BLaER1 (cell line): ENCODE data around the gene RNF182.

Experiments
- H3K27ac ChIP-seq: shearing (Covaris generic); formaldehyde crosslinking; 2 replicates; pipeline ENCODE4 v1.8.1; 2022
- H3K27me3 ChIP-seq: shearing (Covaris generic); formaldehyde crosslinking; 2 replicates; pipeline ENCODE4 v1.8.1; 2022
- H3K36me3 ChIP-seq: shearing (Covaris generic); formaldehyde crosslinking; 2 replicates; pipeline ENCODE4 v1.8.1; 2022
- H3K4me1 ChIP-seq: shearing (Covaris generic); formaldehyde crosslinking; 2 replicates; pipeline ENCODE4 v1.8.1; 2022
- H3K4me2 ChIP-seq: shearing (Covaris generic); formaldehyde crosslinking; 2 replicates; pipeline ENCODE4 v1.8.1; 2022
- H3K4me3 ChIP-seq: shearing (Covaris generic); formaldehyde crosslinking; 2 replicates; pipeline ENCODE4 v1.8.1; 2022
- H3K9ac ChIP-seq: shearing (Covaris generic); formaldehyde crosslinking; 2 replicates; pipeline ENCODE4 v1.8.1; 2022
- H3K9me3 ChIP-seq: shearing (Covaris generic); formaldehyde crosslinking; 2 replicates; pipeline ENCODE4 v1.8.1; 2022
- H4K20me1 ChIP-seq: shearing (Covaris generic); formaldehyde crosslinking; 2 replicates; pipeline ENCODE4 v1.8.1; 2022
- Cebpa-rat ChIP-seq: shearing (Covaris generic); IDR thresholded peaks from 2 replicates; pipeline ENCODE4 v1.8.1; 2022

The RNF182 gene

GRCh38 chr6:13902922-13903321 lies 21.8 kb upstream of the RNF182 start:
- no peak overlapping the region for H3K4me2 ChIP-seq
- H3K9me3 ChIP-seq = no peaks in the 10 kb centered on the region
- no peak overlapping the region for H3K9ac ChIP-seq
- H3K4me3 ChIP-seq = no peak overlapping the region
- no peaks in the 10 kb centered on the region for H3K36me3 ChIP-seq
- no peaks in the 10 kb centered on the region for H3K27me3 ChIP-seq
- H3K4me1 ChIP-seq = peaks cover 16% of the 10 kb centered on the region
- no peak overlapping the region for H3K27ac ChIP-seq
- TF ChIP-seq Cebpa-rat = no peak
- no peaks in the 10 kb centered on the region for H4K20me1 ChIP-seq

GRCh38 chr6:13903364-13903763 lies 21.4 kb upstream of the RNF182 start:
- no peak overlapping the region for H3K4me2 ChIP-seq
- no peak overlapping the region for H3K9ac ChIP-seq

GRCh38 chr6:13907001-13907350 lies 17.8 kb upstream of the RNF182 start:
- H3K27me3 ChIP-seq = no peaks in the 10 kb centered on the region
- no peak for TF ChIP-seq Cebpa-rat
- no peaks in the 10 kb centered on the region for H4K20me1 ChIP-seq
- H3K27ac ChIP-seq = no peak overlapping the region
- H3K4me3 ChIP-seq = no peak overlapping the region
- H3K9ac ChIP-seq = no peak overlapping the region
- H3K36me3 ChIP-seq = no peaks in the 10 kb centered on the region
- no peaks in the 10 kb centered on the region for H3K9me3 ChIP-seq
- 0 out of 2 replicates have a peak overlapping the region, but pooled peaks have one; percentile 39 for H3K4me2 ChIP-seq
- peaks cover 20% of the 10 kb centered on the region for H3K4me1 ChIP-seq

More at GRCh38 chr6:13903364-13903763, 21.4 kb upstream of the RNF182 start:
- Histone ChIP-seq H3K27me3 (no peaks in the 10 kb centered on the region), H3K36me3 (no peaks in the 10 kb centered on the region), H4K20me1 (no peaks in the 10 kb centered on the region), H3K9me3 (no peaks in the 10 kb centered on the region), H3K27ac (no peak overlapping the region), H3K4me3 (no peak overlapping the region), H3K4me1 (peaks cover 16% of the 10 kb centered on the region)
- no peak for TF ChIP-seq Cebpa-rat

DNA sequence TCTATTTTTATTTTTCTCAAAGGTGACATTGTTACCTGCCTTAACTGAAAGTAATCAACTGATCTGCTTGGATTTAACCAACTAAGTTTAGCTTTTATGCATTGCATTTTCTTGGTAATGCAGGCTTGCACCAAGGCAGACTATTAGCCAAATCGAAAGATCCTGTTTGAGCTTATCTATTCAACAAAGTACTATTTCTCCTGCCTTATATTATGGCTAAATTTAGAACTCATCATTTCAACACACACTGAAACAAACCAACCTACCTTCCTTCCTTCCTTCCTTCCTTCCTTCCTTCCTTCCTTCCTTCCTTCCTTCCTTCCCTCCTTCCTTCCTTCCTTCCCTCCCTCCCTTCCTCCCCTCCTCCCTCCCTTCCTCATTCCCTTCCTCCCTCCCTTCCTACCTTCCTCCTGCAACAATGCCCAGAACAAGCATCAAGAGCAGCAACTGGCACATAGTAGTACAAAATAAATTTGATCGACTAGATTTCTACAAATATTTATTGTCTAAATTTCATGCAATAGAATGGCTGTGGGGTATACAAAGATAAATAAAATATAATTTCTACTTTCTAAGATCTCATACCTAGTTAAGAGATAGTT lies 17.0 kb upstream of the RNF182 start:
- TF ChIP-seq Cebpa-rat = no peak

GRCh38 chr6:13908955-13909381 lies 15.8 kb upstream of the RNF182 start:
- no peak overlapping the region for H3K27ac ChIP-seq
- no peak overlapping the region for H3K4me2 ChIP-seq
- H3K9ac ChIP-seq = no peak overlapping the region

More for the DNA sequence above, 17.0 kb upstream of the RNF182 start:
- peaks cover 20% of the 10 kb centered on the region for H3K4me1 ChIP-seq
- H3K4me3 ChIP-seq = no peak overlapping the region
- H3K9ac ChIP-seq = no peak overlapping the region
- no peaks in the 10 kb centered on the region for H3K36me3 ChIP-seq
- H3K4me2 ChIP-seq = peak overlapping the region; percentile 39; the same call in 1 of the 2 replicates
- no peaks in the 10 kb centered on the region for H4K20me1 ChIP-seq
- H3K9me3 ChIP-seq = no peaks in the 10 kb centered on the region
- no peaks in the 10 kb centered on the region for H3K27me3 ChIP-seq
- H3K27ac ChIP-seq = no peak overlapping the region

DNA sequence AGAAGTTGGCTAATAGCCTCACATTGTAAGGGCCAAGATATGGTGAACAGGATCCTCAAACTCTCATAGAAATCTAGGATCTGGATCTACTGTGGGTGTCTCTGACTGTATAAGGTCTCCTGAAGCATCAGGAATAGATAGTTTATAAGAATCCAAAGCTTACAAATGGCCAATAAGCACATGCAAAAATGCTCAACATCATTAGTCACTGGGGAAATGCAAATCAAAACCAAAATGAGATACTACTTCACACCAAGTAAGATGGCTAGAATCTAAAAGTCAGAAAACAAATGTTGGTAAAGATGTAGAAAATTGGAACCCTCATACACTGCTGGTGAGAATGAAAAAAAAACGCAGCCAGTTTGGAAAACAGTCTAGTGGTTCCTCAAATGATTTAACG lies 14.3 kb upstream of the RNF182 start:
- TF ChIP-seq Cebpa-rat = no peak
- no peak overlapping the region for H3K27ac ChIP-seq
- H3K4me2 ChIP-seq = no peak overlapping the region

More at GRCh38 chr6:13908955-13909381, 15.8 kb upstream of the RNF182 start:
- Histone ChIP-seq H3K4me1 (peaks cover 20% of the 10 kb centered on the region), H3K36me3 (no peaks in the 10 kb centered on the region), H4K20me1 (no peaks in the 10 kb centered on the region), H3K4me3 (no peak overlapping the region), H3K9me3 (no peaks in the 10 kb centered on the region), H3K27me3 (no peaks in the 10 kb centered on the region)
- no peak for TF ChIP-seq Cebpa-rat

DNA sequence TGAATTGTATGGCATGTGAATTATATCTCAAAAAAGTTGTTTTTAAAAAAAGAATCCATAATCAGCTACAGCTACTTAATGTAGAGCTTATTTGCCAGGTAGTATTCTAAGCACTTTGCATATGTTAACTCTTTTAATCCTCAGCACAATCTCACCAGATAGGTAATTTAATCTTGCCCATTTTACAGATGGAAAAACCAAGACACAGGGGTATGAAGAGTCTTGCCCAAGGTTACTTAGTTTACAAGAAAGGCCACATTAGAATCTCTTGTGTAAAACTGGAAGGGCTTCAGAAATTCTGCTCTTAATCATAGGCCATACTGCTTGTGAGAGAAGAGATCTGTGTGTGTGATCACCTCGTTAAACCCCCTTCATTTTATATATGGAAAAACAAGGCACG lies 13.4 kb upstream of the RNF182 start:
- Histone ChIP-seq H3K9me3 (no peaks in the 10 kb centered on the region), H3K27ac (no peak overlapping the region)

More for the DNA sequence above, 14.3 kb upstream of the RNF182 start:
- Histone ChIP-seq H3K9ac (no peak overlapping the region), H3K4me3 (no peak overlapping the region), H3K36me3 (no peaks in the 10 kb centered on the region), H4K20me1 (no peaks in the 10 kb centered on the region), H3K9me3 (no peaks in the 10 kb centered on the region), H3K4me1 (peaks cover 20% of the 10 kb centered on the region), H3K27me3 (no peaks in the 10 kb centered on the region)

DNA sequence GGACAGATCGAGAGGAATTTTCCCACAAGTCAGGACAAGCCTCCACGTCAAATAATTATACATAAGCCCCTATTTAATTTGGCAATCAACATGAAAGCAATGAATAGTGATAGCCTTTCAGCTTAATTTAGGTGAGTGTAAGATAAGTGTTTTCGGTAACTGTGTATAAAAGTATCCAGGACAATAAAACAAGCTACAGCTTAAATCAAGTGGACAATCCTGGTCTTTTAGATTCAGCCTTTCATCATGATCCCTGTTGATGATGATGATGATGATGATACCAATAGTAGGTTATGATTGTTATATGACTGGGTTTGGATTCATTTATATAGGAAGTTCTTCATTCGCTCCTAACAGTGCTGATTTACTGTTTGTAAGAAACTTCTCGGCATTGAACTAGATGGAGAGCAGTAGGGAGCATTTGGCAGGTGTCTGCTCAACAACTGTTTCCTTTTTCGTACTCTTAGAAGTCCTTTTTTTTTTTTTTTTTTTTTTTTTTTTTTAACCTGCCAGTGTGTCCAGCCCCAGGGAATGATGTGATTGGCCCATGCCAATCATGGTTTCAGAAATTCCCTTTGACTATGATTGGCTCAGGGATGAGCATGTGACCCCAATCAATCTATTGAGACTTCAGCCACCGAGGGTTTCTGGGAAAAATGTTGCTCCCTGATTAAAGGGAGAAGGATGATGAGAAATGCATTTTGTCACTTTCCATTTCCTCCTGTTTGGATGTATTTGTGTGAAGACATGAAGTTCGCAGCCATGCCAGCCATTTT lies 11.3 kb upstream of the RNF182 start:
- H3K27me3 ChIP-seq = no peaks in the 10 kb centered on the region
- TF ChIP-seq Cebpa-rat = no peak
- H3K4me2 ChIP-seq = no peak overlapping the region
- no peaks in the 10 kb centered on the region for H4K20me1 ChIP-seq
- no peak overlapping the region for H3K9ac ChIP-seq
- H3K27ac ChIP-seq = no peak overlapping the region
- no peaks in the 10 kb centered on the region for H3K9me3 ChIP-seq
- H3K36me3 ChIP-seq = no peaks in the 10 kb centered on the region
- H3K4me3 ChIP-seq = no peak overlapping the region
- peaks cover 14% of the 10 kb centered on the region for H3K4me1 ChIP-seq

More for the DNA sequence above, 13.4 kb upstream of the RNF182 start:
- no peak for TF ChIP-seq Cebpa-rat
- Histone ChIP-seq H3K4me1 (peaks cover 23% of the 10 kb centered on the region), H3K36me3 (no peaks in the 10 kb centered on the region), H3K27me3 (no peaks in the 10 kb centered on the region), H3K9ac (no peak overlapping the region), H3K4me2 (no peak overlapping the region), H3K4me3 (no peak overlapping the region), H4K20me1 (no peaks in the 10 kb centered on the region)

DNA sequence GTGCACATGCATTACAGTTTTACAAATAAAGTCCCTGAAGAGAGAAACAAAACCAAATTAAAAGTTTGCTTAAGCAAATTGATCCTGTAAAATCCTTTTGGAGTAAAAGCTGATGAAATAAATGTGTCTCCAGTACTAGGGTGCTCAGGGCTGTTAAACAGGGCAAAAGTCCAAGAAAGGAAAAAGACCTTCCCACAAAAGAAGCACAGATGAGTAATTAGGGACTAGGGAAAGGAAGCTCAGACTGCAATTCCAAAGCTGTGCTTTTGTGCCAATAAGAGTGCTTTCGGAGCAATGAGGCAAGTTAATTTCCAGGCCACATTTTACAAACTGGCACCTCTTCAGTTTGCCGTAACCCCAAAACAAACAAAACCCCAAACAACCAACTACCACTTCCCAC lies 10.4 kb upstream of the RNF182 start:
- Histone ChIP-seq H3K4me1 (peaks cover 14% of the 10 kb centered on the region), H3K27ac (no peak overlapping the region), H3K9ac (no peak overlapping the region), H3K4me2 (no peak overlapping the region), H3K27me3 (no peaks in the 10 kb centered on the region), H3K36me3 (no peaks in the 10 kb centered on the region), H3K4me3 (no peak overlapping the region), H3K9me3 (no peaks in the 10 kb centered on the region), H4K20me1 (no peaks in the 10 kb centered on the region)
- no peak for TF ChIP-seq Cebpa-rat

DNA sequence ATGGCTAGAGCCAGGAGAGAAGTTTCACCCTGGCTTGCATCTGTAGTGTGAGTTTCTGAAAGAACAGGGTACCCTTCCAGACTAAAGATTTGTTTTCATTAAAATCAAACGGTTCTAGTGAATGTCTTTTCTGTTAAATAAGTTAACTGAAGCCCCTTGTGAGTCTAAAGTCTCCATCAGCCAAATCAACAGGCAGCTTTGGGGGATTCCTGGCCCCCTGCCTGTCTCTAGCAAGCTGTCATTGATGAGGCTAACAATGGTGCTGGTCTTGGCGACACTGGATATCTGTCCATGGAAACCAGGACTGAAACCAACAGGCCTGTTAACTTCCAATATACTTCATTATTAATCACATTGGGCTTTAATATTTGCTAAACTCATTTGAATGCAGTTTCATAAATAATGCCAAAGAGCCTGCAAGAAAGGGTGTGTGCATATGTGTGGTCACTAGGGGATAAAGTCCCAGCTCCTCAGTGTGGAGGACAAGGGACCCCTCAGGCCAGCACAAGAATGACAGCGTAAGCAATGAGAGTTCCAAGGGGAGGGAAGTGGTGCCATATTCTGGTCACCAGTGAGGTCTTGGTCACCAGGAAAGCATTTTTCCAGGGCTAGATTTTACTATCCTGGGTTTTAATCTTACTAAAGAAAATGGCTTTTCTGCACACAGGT lies 9.1 kb upstream of the RNF182 start:
- H3K36me3 ChIP-seq = no peaks in the 10 kb centered on the region
- no peak overlapping the region for H3K4me3 ChIP-seq
- H3K9ac ChIP-seq = no peak overlapping the region
- no peaks in the 10 kb centered on the region for H4K20me1 ChIP-seq
- peaks cover 14% of the 10 kb centered on the region for H3K4me1 ChIP-seq
- no peaks in the 10 kb centered on the region for H3K9me3 ChIP-seq
- peak overlapping the region; percentile 31 for H3K4me2 ChIP-seq
- TF ChIP-seq Cebpa-rat = no peak
- H3K27me3 ChIP-seq = no peaks in the 10 kb centered on the region
- no peak overlapping the region for H3K27ac ChIP-seq
